SJSA1 (cell line): ENCODE results near the gene PRKCQ. TPM values are rescaled to one million over a fixed set of nuclear protein-coding genes. Genes with fewer than 3 reads are reported as not detected.
"Not testable (repeated sequence)": the region's sequence is repeated elsewhere in the genome, so short reads cannot be mapped to it uniquely, and the experiment has no call there.

Experiments used
- DNase-seq, 2 experiments: peaks; one replicate each; pipeline ENCODE4 v3.0.0-alpha.2; 2015 to 2020; ENCODE audit warnings: low spot score in 2 of 2, low read depth in 1 of 2
- H3K27ac ChIP-seq: fragments of 250-450 bp; sonication (Bioruptor Pico); 2 replicates; pipeline ENCODE4 v1.5.1; 2020; ENCODE audit warnings: mild to moderate bottlenecking, moderate library complexity
- H3K27me3 ChIP-seq: fragments of 250-450 bp; sonication (Bioruptor Pico); replicated peaks from 2 replicates; pipeline ENCODE4 v1.5.1; 2020; ENCODE audit warnings: mild to moderate bottlenecking, moderate library complexity
- H3K36me3 ChIP-seq: fragments of 250-450 bp; sonication (Bioruptor Pico); 2 replicates; pipeline ENCODE4 v1.5.1; 2020; ENCODE audit warnings: mild to moderate bottlenecking
- H3K4me1 ChIP-seq: fragments of 250-450 bp; sonication (Bioruptor Pico); replicated peaks from 2 replicates; pipeline ENCODE4 v1.6.1; 2021; ENCODE audit warnings: mild to moderate bottlenecking
- H3K4me3 ChIP-seq: fragments of 250-450 bp; sonication (Bioruptor Pico); 2 replicates; pipeline ENCODE4 v1.5.1; 2020; ENCODE audit warnings: mild to moderate bottlenecking
- H3K9me3 ChIP-seq: fragments of 250-450 bp; sonication (Bioruptor Pico); replicated peaks from 2 replicates; pipeline ENCODE4 v1.5.1; 2020; ENCODE audit warnings: mild to moderate bottlenecking
- total RNA-seq: library from RNA; depleted of rRNA; stranded (reverse); fragments of >200 nt; shearing (Covaris generic); gene quantifications from 2 replicates; pipeline ENCODE4 v1.2.3, GENCODE V29; 2014

The PRKCQ gene
- total RNA-seq, 1 experiment from 2014 or later = not detected

DNA sequence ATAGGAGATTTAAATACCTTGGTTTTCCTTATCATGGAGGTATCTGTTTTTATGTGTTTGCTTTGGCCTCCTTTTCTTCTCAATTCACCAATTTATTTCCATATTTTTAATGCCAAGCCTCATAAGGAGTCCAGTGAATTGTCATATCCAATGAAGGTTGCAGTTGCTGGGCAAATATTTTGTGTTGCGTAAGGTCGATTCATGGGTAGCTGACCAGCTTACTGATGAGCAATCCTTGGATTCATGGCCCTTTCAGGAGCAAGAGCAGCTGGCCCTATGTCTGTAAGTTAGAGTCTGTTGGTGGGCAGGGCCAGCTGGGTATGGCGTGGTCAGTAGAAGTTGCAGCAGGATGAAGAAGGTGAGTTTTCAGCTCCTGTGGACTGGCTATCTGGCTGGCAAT is 194.4 kb downstream of the PRKCQ start:
- H3K4me3 ChIP-seq = no peak overlapping the region
- no peak for DNase-seq
- no peak overlapping the region for H3K27ac ChIP-seq
- H3K36me3 ChIP-seq = no peaks in the 10 kb centered on the region
- H3K4me1 ChIP-seq = peaks cover 21% of the 10 kb centered on the region
- H3K9me3 ChIP-seq = peaks cover 5% of the 10 kb centered on the region
- H3K27me3 ChIP-seq = no peaks in the 10 kb centered on the region

DNA sequence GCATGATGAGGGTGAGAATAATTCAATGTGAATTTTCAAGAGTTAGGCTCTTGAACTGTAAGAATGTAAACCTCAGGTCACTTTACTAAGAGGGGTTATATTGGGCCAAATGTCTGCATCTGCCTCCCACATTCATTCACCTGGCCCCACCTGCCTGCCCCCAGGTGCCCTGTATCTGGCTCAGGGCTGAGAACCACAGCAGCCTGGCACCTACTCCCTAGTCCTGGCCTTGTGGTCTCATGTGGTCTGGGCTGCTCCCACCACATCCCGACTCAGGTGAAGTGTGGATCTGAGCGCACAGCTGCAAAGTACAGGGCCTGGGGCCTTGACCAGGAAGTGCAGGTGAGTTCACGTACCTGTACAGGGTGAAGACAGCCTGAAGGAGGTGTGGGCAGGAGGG is 195.2 kb downstream of the PRKCQ start:
- no peak overlapping the region for H3K4me3 ChIP-seq
- no peak overlapping the region for H3K27ac ChIP-seq
- peaks cover 13% of the 10 kb centered on the region for H3K9me3 ChIP-seq
- no peaks in the 10 kb centered on the region for H3K36me3 ChIP-seq
- no peaks in the 10 kb centered on the region for H3K27me3 ChIP-seq
- H3K4me1 ChIP-seq = peaks cover 21% of the 10 kb centered on the region
- no peak for DNase-seq

DNA sequence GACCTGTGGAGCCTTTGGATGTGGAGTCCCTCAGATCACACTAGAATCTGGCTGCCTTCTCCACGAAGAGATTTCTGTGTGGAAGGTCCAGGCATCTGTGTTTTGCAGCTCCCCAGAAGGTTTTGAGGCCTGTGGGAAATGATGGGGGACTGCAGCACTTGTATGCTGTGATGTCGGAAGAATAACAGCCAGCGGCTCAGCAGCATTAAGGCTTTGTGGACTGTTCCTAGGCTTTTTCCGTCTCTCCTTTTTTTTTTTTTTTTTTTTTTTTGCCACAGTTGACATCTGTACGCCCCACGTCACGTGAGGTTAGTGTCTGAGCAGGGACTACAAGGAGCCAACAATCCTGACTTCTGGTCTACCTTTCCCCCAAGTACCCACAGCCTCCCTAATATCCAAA is 196.0 kb downstream of the PRKCQ start:
- Histone ChIP-seq H3K27ac (no peak overlapping the region), H3K36me3 (no peaks in the 10 kb centered on the region), H3K9me3 (peaks cover 13% of the 10 kb centered on the region), H3K27me3 (no peaks in the 10 kb centered on the region), H3K4me1 (peaks cover 21% of the 10 kb centered on the region), H3K4me3 (no peak overlapping the region)
- no peak for DNase-seq

DNA sequence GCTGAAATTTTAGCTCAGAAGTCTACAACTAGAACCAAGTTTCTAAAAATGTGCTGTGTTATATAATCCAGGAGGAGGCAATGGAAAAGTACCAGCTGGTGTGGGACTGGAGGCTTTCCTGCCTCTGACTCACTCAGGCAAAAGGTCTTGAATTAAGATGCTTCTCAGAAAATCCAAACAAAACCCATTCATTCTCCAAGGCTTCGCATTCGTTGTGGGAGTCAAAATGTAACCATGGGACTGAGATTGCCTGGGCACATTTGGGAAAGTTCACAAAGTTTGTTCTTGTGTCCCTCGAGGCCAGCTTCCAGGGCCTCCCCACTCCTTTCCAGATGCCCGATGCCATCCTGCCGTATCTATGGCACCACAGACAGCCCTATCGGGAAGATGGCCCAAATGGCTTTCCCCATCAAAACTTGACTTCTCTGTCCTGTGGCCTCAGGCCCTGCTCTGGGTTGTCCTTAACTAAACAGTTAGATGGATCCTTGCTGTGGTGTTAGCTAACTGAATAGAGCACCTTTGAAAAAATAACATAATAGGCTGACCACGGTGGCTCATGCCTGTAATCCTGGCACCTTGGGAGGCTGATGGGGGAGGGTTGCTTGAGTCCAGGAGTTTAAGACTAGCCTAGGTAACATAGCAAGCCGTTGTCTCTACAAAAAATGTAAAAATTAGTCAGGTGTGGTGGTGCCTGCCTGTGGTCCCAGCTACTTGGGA is 196.8 kb downstream of the PRKCQ start:
- H3K9me3 ChIP-seq = peaks cover 13% of the 10 kb centered on the region
- H3K4me1 ChIP-seq = peaks cover 21% of the 10 kb centered on the region
- peak in 1 of 2 experiments; percentile 48 for DNase-seq
- H3K27ac ChIP-seq = no peak overlapping the region
- no peak overlapping the region for H3K4me3 ChIP-seq
- H3K36me3 ChIP-seq = no peaks in the 10 kb centered on the region
- no peaks in the 10 kb centered on the region for H3K27me3 ChIP-seq

DNA sequence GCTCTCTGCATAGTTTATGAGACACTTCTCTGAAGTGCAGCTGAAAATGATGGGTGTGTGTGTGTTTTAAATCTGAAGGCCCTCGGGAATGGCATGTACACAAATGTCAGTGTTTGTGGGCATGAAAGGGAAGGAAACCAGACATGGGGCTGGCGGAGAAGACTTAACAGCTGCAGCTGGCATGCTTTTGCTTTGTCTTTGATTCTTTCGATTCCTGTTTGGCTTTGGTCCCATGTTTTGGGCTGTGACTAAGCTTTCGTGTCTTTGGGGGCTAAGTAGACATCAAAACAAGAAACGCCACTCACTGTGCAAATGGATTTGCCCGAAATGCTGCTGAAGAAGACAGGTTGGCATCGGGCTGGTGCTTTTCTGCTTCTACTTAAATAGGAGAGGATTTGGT is 198.0 kb downstream of the PRKCQ start:
- no peaks in the 10 kb centered on the region for H3K27me3 ChIP-seq
- DNase-seq = peak in 1 of 2 experiments; percentile 56
- H3K27ac ChIP-seq = no peak overlapping the region
- H3K9me3 ChIP-seq = peaks cover 11% of the 10 kb centered on the region
- H3K4me3 ChIP-seq = no peak overlapping the region
- peaks cover 21% of the 10 kb centered on the region for H3K4me1 ChIP-seq
- H3K36me3 ChIP-seq = no peaks in the 10 kb centered on the region

DNA sequence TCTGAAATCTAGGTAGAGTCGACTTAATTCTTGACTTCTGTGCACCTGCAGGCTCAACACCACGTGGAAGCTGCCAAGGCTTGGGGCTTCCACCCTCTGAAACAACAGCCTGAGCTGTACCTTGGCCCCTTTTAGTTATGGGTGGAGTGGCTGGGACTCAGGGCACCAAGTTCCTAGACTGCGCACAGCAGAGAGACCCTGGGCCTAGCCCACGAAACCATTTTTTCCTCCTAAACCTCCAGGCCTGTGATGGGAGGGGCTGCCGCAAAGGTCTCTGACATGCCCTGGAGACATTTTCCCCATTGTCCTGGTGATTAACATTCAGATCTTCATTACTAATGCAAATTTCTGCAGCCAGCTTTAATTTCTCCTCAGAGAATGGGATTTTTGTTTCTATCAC is 199.6 kb downstream of the PRKCQ start:
- H3K4me1 ChIP-seq = peaks cover 21% of the 10 kb centered on the region

DNA sequence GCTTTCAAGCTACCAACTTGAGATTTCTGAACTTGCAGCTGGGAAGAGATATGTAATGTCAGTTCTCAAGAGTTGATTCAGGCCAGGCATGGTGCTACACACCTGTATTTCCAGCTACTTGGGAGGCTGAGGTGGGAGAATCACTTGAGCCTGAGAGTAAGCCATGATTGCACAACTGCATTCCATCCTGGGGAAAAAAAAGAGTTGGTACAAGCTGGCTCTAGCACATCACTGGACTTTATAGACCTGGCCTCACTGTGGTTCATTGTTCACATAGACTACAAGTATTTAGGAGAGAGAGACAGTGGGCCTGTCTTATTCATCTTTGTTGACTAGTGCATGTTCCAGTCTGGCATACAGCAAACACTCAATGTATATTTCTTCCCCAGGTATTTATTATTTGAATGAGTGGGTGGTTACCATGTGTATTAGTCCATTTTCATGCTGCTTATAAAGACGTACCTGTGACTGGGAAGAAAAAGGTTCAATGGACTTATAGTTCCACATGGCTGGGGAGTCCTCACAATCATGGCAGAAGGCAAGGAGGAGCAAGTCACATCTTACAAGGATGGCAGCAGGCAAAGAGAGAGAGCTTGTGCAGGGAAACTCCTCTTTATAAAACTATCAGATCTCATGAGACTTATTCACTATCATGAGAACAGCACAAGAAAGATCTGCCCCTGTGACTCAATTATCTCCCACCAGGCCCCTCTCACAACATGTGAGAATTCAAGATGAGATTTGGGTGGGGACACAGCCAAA is 200.9 kb downstream of the PRKCQ start:
- H3K27ac ChIP-seq = no peak overlapping the region
- no peaks in the 10 kb centered on the region for H3K27me3 ChIP-seq
- H3K9me3 ChIP-seq = peaks cover 11% of the 10 kb centered on the region
- H3K4me3 ChIP-seq = no peak overlapping the region
- no peak for DNase-seq
- peaks cover 21% of the 10 kb centered on the region for H3K4me1 ChIP-seq
- H3K36me3 ChIP-seq = no peaks in the 10 kb centered on the region

More for the DNA sequence above, 199.6 kb downstream of the PRKCQ start:
- H3K27me3 ChIP-seq, H3K4me3 ChIP-seq, H3K36me3 ChIP-seq, H3K27ac ChIP-seq, DNase-seq: not testable (repeated sequence)
- H3K9me3 ChIP-seq = peaks cover 11% of the 10 kb centered on the region
